NCI-H2227 treated with DMSO at 0.1 percent for 48 hours (cell line): ENCODE data around the gene FERMT3.
"Not testable (repeated sequence)": the region's sequence is repeated elsewhere in the genome, so short reads cannot be mapped to it uniquely, and the experiment has no call there.

Experiments used
- DNase-seq: peaks from one replicate; lab custom pipeline; 2025; lab: John Stamatoyannopoulos, UW

Gene FERMT3

DNA sequence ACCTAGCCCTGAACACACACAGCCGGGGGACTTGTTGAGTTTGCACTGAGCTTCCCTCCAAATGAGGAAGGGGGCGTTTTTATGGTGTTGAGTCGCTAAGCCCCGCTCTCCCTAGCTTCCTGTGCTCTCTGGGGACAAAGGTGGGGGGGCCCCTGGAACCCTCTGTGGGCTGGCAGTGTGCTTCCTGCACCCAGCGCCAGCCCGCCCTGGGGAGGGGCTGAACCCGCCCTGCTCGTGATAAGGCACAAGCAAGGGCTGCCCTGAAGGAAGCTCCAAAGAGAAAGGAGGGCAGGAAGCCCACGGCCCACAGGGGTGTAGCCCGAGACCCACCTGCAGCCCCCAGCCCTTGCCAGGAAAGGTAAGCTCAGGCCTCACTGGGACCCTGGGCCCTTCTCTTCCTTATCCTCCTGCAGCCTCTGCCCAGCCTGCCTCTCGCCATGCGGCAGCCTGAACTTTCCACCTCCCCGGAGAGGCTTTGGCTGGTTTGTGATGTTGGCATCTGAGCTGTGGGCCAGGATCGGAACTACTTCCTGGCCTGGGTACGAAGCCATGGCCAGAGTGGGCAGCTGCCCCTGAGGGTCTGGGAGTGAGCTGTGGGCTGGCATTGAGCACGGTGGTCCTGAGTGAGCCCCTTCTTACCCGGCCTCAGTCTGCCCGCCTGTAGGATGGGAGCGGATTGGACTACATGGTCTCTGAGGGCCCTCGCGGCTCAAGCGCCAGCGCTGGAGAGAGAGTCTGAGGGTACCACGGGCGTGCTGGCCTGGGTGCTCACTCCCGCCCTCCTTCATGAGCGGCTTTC, at the start of gene FERMT3:
TSS of gene FERMT3 (plus strand) at position 265 of the 799 bp plus-strand sequence. CDS start 644 bp downstream, outside the sequence.
- DNase-seq, result no peak

DNA sequence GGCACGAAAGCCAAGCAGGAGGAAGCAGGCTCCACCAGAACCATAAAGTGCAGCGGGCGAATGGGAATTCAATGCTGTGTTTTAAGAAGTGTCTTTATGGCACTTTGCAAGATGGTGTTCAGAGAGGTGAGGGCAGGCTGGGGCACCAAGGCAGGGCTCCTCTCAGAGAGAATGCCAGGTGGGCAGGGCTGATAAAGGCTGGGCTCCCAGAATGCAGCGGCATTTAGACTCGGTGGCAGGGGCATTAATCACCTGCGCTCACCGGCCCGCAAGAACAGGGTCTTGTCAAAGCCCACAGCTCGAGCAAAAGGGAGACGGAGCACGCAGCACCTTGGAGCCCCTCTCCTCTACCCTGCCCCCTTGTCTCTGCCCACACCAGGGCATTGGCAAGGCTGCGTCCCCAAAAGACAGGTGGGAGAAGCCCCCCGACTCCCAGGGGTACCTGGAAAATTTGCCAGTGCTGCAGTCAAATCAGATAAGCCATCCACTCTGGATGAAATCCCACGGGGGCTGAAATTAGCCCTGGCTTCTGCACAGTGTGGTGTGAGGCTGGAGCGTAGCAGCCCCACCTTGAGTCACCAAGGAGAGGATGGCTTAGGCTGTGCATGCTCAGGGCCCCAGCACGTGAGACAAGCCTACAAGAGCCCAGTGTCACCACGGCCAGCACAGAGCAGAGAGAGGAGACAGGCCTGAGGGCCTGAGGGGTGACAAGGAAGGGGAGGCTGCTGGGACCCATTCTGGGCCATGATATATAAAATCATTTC, 48.7 kb upstream of the FERMT3 start:
- DNase-seq, result no peak

- DNase-seq, result no peak
These were observed 45.5 kb upstream of the FERMT3 start for GRCh38 chr11:64161037-64161436.

- not testable (repeated sequence) for DNase-seq
These were observed 43.8 kb upstream of the FERMT3 start for GRCh38 chr11:64162769-64163168.

DNA sequence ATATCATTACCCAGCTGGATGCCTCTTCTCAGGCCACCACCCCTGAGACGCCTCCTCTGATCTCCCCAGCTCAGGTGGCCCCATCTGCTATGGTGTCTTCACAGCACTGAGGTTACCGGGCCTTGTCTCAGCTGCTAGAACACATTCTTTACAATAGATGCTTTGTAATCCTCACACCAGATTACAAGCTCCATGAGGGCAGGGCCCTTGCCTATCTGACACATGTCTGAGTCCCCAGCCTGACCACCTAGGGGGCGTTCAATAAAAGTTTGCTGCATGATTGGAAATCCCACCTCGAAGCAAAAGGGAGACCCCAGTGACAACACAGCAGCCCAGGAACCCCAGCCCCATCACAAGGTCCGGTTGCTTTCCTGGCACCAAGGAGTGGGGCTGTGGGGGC, 42.6 kb upstream of the FERMT3 start:
- no peak for DNase-seq

DNA sequence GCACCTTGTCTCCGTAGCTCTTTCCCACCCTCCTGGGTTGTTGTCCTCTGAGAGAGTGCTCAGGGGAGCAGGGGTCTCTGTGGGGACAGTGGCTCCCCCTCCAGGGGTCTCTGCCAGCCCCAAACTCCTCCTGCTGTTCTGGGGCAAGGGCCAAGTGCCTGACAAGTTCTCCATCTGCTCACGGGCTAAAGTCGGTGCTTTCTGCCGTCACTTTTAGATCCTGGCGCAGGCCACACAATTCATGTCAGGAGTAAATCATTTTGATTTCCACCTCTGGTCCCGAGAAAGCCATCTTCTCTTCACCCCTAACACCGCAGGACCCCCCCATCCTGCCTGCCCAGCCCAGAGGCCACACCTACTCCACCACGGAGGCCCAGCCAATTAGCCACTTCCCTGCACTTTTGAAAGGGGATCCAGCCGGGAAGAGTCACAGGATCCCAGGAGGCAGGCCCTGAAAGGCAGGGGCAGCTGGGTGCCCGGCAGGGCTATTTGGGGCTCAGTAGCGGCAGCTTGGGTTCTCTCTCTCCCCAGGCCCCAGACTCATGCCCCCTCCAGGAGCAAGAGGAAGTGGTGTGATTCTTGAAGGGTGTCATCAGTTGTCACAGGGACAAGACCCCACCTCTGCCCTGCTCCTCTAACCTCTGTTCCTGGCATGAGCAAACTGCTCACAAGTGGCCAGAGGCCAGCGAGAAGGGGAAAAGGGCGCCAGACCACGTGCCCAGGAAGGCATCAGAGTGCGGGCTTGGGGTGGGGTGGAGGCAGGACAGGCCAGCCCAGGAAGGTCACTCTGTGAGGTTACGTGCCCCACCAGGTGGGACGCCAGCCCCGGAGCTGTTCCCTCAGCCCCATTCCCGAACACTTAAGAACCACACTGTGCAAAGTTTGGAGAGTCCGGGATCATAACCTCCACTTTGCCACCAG, 41.9 kb upstream of the FERMT3 start:
- no peak for DNase-seq

- DNase-seq, result no peak
These were observed 41.1 kb upstream of the FERMT3 start for GRCh38 chr11:64165481-64165841.

- peak; percentile 65 for DNase-seq
These were observed 40.5 kb upstream of the FERMT3 start, which contains the start of gene MACROD1 for GRCh38 chr11:64165842-64166635. TSS of gene MACROD1 (minus strand) at chr11:64166113. CDS start at chr11:64165994, 119 bp downstream.

DNA sequence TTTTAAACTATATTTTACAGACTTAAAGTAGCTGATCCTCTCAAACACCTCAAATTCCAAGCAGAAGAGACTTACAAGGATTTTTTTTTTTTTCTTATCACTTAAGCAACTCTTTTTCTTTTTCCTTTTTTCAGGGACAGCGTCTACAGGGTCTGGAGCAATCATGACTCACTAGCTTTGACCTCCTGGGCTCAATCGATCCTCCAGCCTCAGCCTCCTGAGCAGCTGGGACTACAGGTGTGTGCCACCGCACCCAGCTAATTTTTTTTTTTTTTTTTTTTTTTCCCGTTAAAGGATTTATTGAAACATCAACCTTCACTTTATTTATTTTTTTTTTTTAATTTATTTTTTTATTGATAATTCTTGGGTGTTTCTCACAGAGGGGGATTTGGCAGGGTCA, 36.1 kb upstream of the FERMT3 start:
- no peak for DNase-seq

DNA sequence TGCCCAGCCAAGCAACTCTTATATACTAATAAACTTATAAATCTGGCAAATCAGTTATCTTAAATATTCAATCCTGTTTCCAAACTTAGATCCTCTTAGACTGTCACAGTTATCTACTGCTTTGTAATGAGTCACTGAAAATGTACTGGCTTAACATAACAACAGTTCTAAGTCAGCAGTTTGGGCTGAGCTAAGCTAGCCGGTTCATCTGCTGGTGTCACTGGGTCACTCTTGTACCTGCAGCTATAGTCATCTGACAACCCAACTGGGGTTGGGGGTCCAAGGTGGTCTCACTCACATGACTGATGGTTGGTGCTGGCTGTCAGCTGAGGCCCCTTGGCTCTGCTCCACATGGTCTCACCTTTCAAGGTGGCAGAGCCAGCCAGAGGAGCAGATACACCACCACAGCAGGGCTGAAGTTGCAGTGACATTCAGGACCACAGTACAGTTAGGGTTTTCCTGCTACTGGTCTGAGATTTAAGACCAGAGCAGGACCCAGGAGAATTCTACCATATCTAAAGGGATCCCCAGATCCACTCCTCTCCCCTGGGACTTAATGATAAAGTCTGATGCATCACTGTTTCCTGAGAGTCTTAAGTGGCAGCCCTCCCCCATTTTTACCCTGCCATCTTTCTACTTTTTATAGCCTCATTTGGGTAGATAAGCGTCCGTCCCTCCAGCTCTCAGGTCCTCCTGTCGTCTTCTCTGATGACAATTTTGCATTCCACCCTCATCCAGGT, 32.7 kb upstream of the FERMT3 start:
- DNase-seq, result no peak

GRCh38 chr11:64176751-64177150, 29.8 kb upstream of the FERMT3 start:
- DNase-seq, result no peak

GRCh38 chr11:64178203-64178602, 28.3 kb upstream of the FERMT3 start:
- DNase-seq, result no peak

GRCh38 chr11:64178951-64179639, 27.4 kb upstream of the FERMT3 start:
- DNase-seq, result no peak

DNA sequence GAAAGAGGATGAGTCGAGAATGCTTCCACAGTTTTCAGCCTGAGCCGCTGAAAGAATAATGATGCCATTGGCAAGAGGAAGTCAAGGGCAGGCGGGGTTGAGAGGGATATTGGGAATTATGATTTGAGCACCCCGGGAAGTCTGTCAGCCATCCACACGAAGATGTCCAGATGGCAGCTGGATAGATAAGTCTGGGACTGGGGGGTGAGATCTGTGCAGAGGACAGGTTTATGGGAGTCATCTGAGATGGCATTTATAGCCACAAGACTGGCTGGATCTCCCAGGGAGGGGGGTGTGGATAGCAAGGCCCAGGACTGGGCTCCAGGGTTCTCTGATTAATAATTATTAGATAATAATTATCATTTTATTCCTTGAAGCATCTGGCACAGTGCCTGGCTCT, 25.6 kb upstream of the FERMT3 start:
- no peak for DNase-seq

DNA sequence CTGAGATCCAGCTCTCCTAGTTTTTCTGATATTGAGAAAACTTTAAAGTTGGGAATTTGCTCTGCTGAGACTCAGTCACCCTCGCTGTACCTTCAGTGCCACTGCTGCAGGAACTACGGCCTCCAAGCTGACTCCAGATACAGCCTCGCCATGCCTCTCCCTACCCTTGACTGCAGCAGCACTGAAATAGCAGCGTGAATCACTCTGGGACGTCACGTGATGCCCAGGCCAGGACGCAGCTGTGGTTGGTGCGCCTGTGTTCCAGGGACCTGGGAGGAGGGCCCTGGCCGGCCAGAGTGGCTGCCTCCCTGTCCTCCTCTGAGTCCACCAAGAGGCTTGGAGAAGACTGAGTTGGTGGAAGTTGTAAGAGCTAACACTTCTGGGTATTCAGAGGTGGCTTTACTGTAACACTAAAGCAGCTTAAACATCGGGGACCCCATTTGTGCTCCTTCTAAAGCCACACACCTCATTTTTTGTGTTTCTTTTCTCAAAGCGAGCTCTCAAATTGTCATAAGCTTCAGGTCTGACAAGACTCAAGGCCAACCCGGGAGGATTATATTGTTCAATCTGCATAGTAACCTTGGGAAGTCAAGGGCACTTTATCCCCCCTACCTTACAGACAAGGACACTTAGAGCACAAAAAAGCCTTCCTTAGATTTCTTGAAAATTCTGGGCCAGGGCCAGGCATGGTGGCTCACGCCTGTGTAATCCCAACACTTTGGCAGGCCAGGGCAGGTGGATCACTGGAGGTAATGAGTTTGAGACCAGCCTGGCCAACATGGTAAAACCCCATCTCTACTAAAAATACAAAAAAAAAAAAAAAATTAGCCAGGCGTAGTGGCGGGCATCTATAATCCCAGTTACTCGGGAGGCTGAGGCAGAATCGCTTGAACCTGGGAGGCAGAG, 24.8 kb upstream of the FERMT3 start:
- peak; percentile 71 for DNase-seq

- DNase-seq, result no peak
These were observed 22.6 kb upstream of the FERMT3 start for GRCh38 chr11:64183890-64184289.

GRCh38 chr11:64185175-64185692, 21.3 kb upstream of the FERMT3 start:
- peak; percentile 87 for DNase-seq

GRCh38 chr11:64185693-64186491, 20.6 kb upstream of the FERMT3 start, which contains the start of gene STIP1:
TSS of gene STIP1 (plus strand) at chr11:64186171. CDS start at chr11:64186262, 91 bp downstream.
- peak; percentile 99 for DNase-seq
